ENCODE measurements around the gene WDR90. TPM values are rescaled to one million over a fixed set of nuclear protein-coding genes. Genes with fewer than 3 reads are reported as not detected.

The WDR90 gene
- polyA plus RNA-seq, 3 donors, result 12.1 to 14.8 (median 13.7) TPM

DNA sequence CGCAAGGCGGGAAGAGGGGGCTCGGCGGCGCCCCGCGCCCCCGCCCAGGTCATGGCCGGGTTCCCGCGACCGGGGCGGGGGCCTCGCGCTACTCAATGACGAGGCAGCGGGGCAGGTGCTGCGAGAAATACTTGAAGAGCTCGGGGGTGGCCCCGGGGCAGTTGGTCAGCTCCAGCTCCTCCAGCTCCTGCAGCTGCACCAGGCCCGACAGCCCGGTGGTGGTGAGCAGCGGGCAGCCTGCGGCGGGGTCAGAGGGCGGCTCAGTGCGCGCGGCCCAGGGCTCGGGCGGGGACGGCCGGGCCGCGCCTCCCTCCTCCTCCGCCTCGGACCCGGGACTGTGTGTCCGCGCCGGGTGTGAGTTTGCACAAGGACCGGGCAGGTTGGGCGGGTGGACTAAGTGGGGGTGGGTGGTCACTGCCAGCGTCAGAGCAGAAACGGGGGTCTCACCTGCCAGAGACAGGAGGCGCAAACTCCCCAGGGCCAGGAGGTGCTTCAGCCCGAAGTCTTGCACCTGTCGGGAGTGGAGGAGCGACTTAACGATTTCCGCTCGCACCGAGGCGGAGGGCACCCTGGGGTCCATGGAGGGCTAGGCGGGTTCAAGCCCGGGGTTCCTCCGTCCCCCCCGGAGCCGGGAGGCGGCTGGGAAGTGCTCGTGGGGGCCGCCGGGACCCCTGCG, 45.2 kb downstream of the WDR90 start:
- WGBS, 3 donors, result 2 to 5% (median 3%) methylated on average over 51 to 64 of the region's 64 CpGs
- H3K27ac ChIP-seq (ENCODE audit: low read depth, low read length), result no peak overlapping the region

DNA sequence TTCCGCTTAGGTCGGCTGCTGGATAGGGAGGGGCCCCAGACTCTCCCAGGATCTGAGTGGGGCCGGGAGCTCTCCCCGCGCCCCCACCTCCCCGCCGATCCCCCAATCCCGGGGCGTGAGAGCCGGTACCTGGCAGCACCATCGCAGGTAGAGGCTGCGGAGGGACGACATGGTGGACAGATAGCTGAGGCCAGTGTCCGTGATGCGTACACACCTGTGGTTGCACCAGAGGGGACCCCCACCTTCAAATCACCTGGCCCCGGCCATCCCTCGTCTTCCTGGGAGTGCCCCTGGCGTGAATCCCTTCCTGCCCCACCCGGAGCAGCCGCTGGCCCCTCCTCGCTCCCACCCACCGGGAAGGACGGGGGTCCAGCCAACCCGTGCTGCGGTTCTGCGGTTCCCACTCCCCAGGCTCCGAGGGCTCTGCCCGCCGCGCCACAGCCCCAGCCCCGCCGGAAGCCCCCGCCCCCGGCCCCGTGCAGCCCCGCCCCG, 45.7 kb downstream of the WDR90 start:
- 2 to 3% (median 3%) methylated on average over 23 to 37 of the region's 37 CpGs for WGBS, 3 donors
- H3K27ac ChIP-seq (ENCODE audit: low read depth, low read length), result no peak overlapping the region

DNA sequence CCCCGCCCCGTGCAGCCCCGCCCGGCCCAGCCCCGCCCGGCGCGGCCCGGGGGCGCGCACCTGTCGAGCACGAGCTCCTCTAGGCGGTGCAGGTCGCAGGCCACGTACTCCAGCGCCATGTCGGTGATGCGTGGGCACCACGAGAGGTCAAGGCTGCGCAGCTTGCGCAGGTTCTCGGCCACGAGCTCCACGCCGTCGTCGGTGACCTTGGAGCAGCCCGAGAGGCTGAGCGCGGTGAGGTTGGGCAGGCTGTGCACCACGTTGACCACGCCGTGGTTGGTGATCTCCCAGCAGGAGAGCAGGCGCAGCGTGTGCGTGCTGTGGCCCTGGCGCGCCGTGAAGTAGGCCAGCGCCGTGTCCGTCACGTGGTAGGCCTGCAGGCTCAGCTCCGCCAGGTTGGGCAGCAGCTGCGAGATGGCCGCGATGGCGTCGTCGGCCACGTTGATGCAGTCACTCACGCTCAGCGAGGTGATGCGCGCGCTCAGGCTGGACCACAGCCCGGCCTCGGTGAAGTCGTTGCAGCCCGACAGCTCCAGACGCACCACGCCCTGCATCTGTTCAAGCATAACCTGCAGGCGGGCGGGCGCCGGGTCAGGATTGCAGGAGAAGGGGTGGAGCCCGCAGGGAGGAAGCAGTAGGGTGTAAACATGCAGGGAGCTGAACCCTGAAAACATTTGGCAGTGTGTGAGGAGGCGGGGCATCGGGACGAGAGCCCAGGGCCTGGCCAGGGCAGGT, 46.4 kb downstream of the WDR90 start:
- 2 to 4% (median 3%) methylated on average over 68 to 71 of the region's 71 CpGs for WGBS, 3 donors
- no peak overlapping the region for H3K27ac ChIP-seq (ENCODE audit: low read depth, low read length)

DNA sequence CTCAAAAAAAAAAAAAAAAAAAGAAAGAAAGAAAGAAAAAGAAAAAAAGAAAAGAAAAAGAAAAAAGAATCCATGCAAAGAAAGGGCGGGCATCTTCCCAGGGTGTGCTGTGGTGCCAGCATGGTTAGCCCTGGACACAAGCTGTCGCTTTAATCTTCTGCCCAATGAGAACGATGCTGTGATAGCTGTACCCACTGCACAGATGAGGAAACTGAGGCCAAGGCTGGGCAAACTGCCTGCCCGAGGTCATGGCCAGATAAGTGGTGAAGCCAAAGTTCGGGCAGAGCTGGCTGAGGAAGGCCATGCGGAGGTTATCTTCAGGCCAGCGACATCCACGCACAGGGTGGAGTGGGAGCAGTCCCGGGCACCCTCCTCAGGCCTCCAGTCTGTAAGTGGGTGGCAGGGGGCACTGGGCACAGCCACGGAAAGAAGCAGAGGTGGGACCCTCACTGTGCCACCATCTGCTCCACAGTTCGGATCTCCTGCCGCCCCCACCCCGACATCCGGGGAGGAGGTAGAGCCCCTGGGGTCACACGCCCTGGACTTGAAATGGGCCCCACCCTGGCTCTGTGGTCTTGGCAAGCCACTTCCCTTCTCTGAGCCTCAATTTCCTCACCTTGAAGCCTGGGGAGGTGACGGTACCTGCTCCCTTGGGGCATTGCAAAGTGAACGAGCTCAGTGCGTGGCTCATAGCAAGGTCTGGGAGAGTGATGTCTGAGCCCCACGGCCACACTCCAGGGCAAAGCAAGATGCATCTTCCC, 49.9 kb downstream of the WDR90 start:
- 70 to 79% (median 72%) methylated on average over 19 of the region's 19 CpGs for WGBS, 3 donors
- no peak overlapping the region for H3K27ac ChIP-seq (ENCODE audit: low read depth, low read length)

DNA sequence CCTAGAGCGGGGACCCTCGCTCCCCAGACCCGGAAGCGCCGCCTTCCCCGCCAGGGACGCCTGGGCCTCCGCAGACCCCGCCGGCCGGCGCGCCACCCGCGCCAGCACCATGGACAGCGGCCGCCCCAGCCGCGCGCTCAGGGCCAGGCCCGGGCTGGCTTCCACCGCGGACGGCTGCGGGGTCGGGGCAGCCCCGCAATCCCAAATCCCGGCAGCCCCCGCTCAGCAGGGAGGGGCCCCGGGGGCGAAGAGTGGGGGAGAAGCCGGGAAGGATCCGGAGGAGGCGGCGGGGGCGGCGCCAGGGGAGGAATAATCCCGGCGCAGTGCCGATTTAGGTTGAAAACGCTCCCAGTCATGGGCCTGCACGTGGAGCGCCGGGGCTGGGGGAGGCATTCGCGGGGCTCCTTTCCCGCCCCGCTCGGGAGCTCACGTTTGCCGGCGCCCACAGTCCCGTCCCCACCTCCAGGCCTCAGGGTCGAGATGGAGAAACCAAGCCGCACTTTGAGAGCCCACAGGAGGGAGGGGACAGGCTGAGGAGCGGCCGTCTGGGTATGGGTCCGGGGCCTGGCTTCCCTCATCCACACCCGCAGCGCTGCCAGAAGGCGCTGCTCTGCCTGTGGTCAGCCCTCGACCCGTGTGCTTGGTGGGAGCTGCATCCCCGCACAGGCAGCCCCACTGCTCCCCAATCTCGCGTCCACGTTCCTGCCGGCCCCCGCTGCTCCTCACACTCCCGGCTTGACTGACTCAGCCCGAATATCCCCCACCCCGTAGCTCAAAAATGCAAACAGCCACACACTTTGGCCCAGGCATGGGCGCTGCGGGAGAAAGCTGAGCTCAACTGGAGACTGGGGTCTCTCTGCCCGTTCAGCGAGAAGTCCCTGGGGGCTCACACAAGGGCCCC, 51.8 kb downstream of the WDR90 start:
- H3K27ac ChIP-seq (ENCODE audit: low read depth, low read length), result no peak overlapping the region
- WGBS, 3 donors, result 4 to 7% (median 7%) methylated on average over 59 to 76 of the region's 76 CpGs

DNA sequence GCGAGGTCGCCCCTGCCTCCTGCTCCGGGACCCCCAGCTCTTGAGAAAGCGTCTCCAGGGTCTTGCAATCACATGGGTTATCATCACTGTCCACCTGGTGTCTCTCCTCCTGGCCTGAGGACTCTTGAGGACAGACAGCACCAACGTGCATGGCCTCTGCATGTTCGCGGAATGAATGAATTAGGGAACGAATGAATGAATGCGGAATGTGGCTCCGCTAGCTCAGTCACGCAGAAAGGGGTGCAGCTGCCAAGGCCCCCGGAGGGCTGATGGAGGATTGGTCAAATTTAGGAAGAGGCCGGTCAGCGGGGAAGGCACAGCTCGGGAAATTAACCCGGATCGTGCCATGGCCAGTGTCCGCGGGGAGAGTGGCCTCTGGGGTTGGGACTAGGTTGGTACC, 53.2 kb downstream of the WDR90 start:
- WGBS, 3 donors, result 78 to 85% (median 84%) methylated on average over 19 of the region's 19 CpGs
- no peak overlapping the region for H3K27ac ChIP-seq (ENCODE audit: low read depth, low read length)

DNA sequence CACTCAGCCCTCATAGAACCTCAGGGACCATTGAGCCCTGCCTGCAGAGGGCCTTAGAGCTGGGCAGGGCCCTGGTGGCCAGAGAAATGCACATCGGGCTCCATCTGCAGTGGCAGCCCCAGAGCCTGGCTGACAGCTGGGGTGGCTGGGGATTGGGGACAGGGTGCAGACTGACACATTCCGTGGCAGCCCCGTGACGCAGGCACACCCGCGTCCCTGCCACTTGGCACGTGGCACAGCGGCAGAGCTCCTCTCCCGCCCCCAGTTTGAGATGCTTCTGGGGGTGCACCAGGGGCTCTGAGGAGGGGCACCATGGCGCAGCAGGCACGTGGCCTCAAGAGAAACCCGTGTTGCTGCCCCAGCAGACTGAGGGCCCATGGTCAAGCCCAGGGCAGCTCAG, 54.2 kb downstream of the WDR90 start:
- WGBS, 3 donors, result 73 to 82% (median 81%) methylated on average over 12 of the region's 12 CpGs
- H3K27ac ChIP-seq (ENCODE audit: low read depth, low read length), result no peak overlapping the region

DNA sequence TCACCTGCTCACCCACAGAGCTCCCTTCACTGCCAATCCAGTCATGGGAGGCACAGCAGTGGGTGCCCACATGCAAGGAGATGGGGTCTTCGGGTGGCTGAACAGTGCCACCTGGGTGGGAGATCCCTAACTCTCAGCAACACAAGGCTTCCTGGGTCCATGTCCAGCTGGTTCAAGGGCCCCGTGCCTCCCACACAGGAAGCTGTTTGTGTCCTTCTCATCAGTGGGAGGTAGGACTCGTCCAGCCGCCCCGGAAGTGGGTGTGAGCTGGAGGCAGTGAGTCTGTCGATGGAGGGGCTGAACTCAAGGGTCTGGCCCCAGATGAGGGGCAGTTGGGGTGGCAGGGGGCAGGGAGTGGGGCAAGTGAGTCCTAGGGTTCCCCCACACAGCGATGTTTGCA, 54.9 kb downstream of the WDR90 start:
- 62 to 67% (median 63%) methylated on average over 7 of the region's 7 CpGs for whole genome bisulfite sequencing, 3 donors

DNA sequence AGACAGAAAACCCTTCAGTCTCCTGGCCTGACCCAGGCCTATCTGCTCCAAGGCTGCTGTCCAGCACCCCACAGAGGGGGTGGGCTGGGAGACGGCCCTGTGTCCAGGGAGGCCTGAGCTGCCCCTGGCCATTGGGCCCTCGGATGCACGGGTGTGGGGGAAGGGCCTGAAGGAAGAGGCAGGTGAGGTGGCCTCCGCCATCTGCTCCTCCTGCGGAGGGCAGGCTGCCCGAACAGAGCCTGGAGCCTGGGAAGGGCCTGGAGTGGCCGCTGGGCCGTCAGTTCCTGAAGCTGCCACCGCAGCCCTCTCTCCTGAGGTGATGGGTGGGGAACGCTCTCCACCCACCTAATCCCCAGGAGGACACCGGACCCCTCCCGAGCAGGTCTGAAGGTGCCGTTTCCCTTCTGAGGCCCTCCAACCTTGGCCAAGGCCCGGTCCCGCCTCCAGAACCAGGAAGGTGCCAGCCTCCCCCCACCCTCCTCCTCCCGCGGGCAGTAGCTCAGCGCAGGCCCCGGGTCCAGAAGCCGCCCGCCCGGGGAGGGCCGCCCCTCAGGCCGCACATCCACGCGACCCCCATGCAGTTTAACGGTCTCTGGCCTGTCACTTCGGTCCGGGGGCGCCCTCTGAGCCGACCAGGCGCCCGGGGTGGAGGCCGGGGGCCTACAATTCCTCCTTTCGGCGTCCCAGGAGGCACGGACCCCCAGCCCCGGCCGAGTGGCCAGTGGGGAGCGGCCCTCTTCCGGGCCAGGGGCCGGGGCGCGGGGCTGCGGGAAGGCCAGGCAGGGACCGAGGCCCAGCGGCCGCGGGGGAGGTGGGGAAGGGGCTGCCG, 55.6 kb downstream of the WDR90 start:
- 11 to 16% (median 12%) methylated on average over 28 to 50 of the region's 50 CpGs for WGBS, 3 donors
- no peak overlapping the region for H3K27ac ChIP-seq (ENCODE audit: low read depth, low read length)

More for the DNA sequence above, 54.9 kb downstream of the WDR90 start:
- H3K27ac ChIP-seq (ENCODE audit: low read depth, low read length), result no peak overlapping the region

DNA sequence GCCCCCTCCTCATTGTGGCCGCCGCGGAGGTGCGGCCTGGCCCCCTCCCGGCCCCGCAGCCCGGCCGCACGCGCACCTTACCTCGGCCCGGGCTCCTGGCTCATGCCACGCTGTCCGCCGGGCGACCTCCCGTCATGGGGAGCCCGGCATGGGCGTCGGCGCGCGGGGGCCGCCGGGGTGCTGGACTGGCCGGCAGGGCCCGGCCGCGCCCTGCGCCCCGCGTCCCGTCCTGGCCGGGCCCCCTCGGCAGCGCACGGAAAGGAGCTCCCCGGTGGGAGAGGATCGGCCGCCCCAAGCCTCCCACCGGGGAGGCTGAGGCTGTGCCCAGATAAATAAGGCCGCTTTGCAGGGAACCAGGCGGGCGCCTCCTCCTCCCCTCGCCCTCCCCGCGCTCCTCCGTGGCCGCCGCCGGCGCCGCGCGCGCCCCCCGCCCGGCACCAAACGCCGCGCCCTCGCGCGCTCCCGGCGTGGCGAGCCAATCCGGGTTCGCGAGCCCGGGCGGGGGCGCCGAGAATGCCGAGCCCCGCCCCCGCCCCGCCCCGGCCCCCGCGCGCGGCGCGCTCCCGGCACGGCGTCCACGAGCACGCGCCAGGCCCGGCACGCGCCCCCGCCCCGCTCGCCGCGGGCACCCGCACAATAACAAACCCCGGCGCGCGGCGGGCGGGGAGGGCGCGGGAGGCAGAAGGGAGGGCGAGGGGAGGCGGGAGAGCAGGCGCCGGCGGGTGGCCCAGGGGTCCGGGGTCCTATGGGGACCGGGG, 56.4 kb downstream of the WDR90 start, which contains the start of gene FBXL16:
Gene FBXL16, minus strand, starts transcription at position 371 of the 758 bp plus-strand sequence. CDS start 8,396 bp downstream, outside the sequence.
- H3K27ac ChIP-seq (ENCODE audit: low read depth, low read length), result no peak within 1 kb of the TSS
- 1 to 4% (median 1%) methylated on average over 43 to 111 of the region's 115 CpGs for WGBS, 3 donors

DNA sequence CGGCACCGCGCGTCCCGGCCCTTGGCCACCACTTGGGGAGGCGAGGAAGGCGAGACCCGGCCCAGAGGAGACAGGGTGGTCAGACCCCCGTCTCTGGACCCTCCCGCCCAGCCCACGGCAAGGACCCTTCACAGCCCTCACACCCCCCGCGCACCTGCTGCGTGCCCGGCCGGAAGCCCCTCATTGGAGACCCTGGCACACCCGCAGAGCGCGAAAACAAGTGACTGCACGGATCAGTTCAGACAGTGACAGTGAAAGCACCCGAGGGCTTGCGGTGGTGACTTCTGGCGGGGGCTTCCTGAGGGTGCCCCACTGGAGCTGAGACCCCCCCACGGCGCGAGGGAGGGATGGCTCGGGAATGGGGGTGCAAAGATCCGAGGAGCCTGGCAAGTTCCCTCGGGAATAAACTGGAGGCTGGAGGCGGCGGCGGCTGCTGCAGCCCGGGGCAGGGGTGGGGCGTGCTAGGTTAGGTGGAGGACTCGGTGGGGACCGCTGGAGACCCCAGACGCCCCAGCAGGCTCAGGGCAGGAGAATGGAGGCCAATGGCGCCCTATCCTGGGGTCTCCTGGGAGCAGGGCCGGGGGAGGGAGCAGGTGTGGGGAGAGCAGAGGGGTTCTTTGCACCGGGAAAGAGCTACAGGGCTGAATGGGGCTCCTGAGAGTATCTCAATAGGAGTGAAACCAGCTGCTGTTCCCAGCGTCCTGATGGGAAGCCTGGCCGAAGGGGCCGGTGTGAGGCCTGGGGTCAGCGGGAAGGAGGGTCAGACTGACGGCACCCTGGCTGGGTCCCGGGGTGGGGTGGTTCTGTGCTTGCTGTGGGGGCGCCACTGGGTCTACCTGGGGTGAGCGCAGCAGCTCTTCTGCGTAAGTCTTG, 57.3 kb downstream of the WDR90 start:
- no peak overlapping the region for H3K27ac ChIP-seq (ENCODE audit: low read depth, low read length)
- 3 to 5% (median 4%) methylated on average over 39 to 49 of the region's 49 CpGs for WGBS, 3 donors

DNA sequence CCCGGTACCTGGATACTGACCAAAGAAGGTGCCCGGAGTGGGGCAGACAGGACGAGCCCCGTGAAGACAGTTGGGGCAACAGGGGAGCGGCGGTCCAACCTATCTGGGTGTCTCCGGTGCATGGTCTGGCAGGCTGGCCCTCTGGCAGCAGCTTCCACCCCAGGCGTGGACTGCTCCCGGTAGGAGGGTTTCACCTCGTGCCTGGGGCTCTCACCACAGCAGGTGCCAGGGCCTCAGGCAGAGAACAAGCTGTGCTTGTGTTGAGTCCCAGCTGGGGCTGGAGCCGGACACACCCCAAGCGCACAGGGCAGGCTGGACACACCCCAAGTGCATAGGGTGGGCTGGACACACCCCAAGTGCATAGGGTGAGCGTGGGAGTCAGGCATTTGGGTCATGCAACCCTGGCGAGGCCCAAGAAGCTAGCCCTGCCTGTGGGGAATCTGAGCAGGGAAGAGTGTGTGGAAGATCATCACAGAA, 57.9 kb downstream of the WDR90 start:
- 30 to 40% (median 38%) methylated on average over 14 of the region's 14 CpGs for WGBS, 3 donors
- H3K27ac ChIP-seq (ENCODE audit: low read depth, low read length), result no peak overlapping the region

DNA sequence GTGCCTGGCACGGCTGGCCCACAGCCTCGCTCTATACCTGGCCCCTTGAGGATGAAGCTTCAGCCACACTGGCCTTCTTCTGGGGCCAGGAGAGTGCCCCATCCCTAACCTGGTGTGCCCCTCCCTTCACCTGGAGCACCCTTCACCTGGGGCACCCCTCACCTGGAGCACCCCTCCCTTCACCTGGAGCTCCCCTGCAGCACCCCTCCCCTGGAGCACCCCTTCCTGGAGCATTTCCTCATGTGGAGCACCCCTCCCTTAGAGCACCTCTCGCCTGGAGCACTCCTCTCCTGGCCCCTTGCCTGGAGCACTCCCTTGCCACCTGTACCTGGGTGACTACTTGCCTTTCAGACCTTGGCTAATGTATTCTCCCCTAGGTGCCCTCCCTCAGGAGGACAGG, 58.9 kb downstream of the WDR90 start:
- 48 to 51% (median 48%) methylated on average over 3 of the region's 3 CpGs for WGBS, 3 donors
- no peak overlapping the region for H3K27ac ChIP-seq (ENCODE audit: low read depth, low read length)

DNA sequence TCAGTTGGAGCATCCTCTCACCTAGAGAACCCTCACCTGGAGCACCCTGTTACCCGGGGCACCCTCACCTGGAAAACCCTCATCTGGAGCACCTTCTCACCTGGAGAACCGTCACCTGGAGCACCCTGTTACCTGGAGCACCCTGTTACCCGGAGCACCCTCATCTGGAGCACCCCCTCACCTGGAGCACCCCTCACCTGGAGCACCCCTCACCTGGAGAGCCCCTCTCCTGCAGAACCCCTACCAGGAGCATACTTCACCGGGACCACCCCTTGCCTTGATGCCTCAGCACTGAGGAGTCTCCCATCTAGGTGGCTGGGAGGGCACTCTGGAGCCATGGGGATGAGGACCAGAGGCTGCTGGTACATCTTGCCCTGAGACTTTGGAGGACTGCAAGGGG, 59.8 kb downstream of the WDR90 start:
- H3K27ac ChIP-seq (ENCODE audit: low read depth, low read length), result no peak overlapping the region
- WGBS, 3 donors, result 62 to 79% (median 69%) methylated on average over 4 of the region's 4 CpGs

Measured in adipose tissue (tissue), 3 donors.